ENCODE measurements around the gene CEP63. TPM values are rescaled to one million over a fixed set of nuclear protein-coding genes. Genes with fewer than 3 reads are reported as not detected.

The CEP63 gene
- total RNA-seq, 1 experiment from 2014 or later, result 19.1 TPM

DNA sequence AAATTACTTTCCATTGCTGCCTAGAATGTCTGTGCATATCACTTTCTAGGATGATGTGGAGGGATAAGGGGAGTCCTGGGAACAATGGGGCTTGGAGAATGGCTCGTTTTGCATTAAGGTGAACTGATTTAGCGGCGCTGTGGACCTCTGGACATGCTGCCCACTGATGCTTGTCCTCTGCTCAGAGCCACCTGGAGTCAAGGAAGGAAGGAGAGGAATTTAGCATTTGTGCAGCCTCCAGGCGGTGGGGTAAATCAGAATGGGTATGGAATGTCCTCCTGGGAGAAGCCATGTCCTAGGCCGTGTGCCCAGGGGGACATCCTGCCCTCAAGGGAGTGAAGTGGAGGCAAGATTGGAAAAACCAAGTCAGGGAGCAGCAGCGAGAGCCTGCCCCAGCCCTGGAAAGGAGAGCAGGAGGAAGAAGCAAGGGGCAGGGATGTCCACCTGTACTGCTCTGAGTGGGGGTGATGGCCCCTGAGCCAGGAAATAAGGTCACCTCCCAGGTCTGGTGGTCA lies 127.2 kb downstream of the CEP63 start:
- H3K79me2 ChIP-seq (ENCODE audit: insufficient read depth, low read length), result no peaks in the 10 kb centered on the region
- CTCF ChIA-PET, result no interaction called here
- H2AFZ ChIP-seq (ENCODE audit: low read depth, low read length, poor library complexity, severe bottlenecking), result no peak overlapping the region
- RAD21 ChIA-PET (ENCODE audit: low non-redundant PET in 1 of 2, low total read pairs in 2 of 2, uncharacterized antibody in 2 of 2, unreplicated experiment in 2 of 2), result no interaction called here
- H3K27ac ChIP-seq (ENCODE audit: low read depth, low read length), result no peak overlapping the region
- no TSS peak for BruUV-seq (replicated peaks)
- ATAC-seq (no peak), DNase-seq (ENCODE audit: low read depth, low spot score) (no peak)
- H4K20me1 ChIP-seq (ENCODE audit: insufficient read depth), result no peaks in the 10 kb centered on the region
- no peaks in the 10 kb centered on the region for H3K9me3 ChIP-seq (ENCODE audit: control insufficient read depth in 1 of 2, insufficient read depth in 1 of 2, low read depth in 1 of 2, low read length in 2 of 2)
- POLR2A ChIA-PET, result no interaction called here
- peaks cover 9% of the 10 kb centered on the region; the same call in 1 of the 2 replicates for H3K27me3 ChIP-seq (ENCODE audit: insufficient read depth, low read length)
- H3K9me2 ChIP-seq (ENCODE audit: insufficient read depth), result no peaks in the 10 kb centered on the region
- H3K9ac ChIP-seq (ENCODE audit: low read length), result no peak overlapping the region
- intact Hi-C loops (cut with micrococcal nuclease), result no loop called here
- no peak overlapping the region for H3K4me3 ChIP-seq (replicated peaks in 1 of 2; ENCODE audit: low read depth in 1 of 2, low read length in 2 of 2)
- no peak overlapping the region for H3K4me2 ChIP-seq (ENCODE audit: low read length)
- H3K4me1 ChIP-seq (ENCODE audit: control insufficient read depth in 1 of 2, insufficient read depth in 2 of 2, low read length in 2 of 2), result no peaks in the 10 kb centered on the region
- H3K36me3 ChIP-seq (ENCODE audit: control insufficient read depth in 1 of 2, insufficient read depth in 2 of 2, low read length in 2 of 2), result no peaks in the 10 kb centered on the region
- TF ChIP-seq RAD21 (IDR thresholded peaks at IDR 0.05; ENCODE audit: low read depth) (no peak), ZBTB33 (IDR thresholded peaks at IDR 0.05; ENCODE audit: extremely low read depth, insufficient replicate concordance, low read length) (no peak), MAX (IDR thresholded peaks at IDR 0.05) (no peak), SRF (IDR thresholded peaks at IDR 0.05; ENCODE audit: low read depth) (no peak)

DNA sequence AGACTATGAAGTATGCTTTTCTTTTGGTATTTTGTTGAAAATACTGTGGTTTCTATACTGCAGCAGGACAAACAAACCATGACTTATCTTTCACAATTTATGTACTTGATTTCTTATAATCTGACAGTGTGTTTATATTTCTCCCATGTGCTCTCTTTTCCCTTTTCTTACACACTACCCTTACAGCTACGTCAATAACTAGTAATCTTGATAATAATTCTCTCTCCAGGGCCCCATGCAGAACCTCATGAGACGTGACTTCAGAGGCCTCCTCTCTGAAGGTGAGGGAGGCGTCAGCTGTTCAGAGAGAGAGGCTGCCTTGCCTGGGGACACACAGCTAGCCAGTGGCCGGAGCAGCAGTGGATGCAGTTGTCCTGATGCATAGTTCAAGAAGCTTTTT lies 129.1 kb downstream of the CEP63 start:
- BruUV-seq (replicated peaks), result no TSS peak
- H3K9me3 ChIP-seq (ENCODE audit: control insufficient read depth in 1 of 2, insufficient read depth in 1 of 2, low read depth in 1 of 2, low read length in 2 of 2), result no peaks in the 10 kb centered on the region
- H4K20me1 ChIP-seq (ENCODE audit: insufficient read depth), result no peaks in the 10 kb centered on the region
- H3K27ac ChIP-seq (ENCODE audit: low read depth, low read length), result no peak overlapping the region
- peaks cover 5% of the 10 kb centered on the region; the same call in 1 of the 2 replicates for H3K27me3 ChIP-seq (ENCODE audit: insufficient read depth, low read length)
- intact Hi-C loops (cut with micrococcal nuclease), result no loop called here
- H3K4me2 ChIP-seq (ENCODE audit: low read length), result no peak overlapping the region
- ATAC-seq (no peak), DNase-seq (ENCODE audit: low read depth, low spot score) (no peak)
- H3K36me3 ChIP-seq (ENCODE audit: control insufficient read depth in 1 of 2, insufficient read depth in 2 of 2, low read length in 2 of 2), result no peaks in the 10 kb centered on the region
- H3K4me1 ChIP-seq (ENCODE audit: control insufficient read depth in 1 of 2, insufficient read depth in 2 of 2, low read length in 2 of 2), result no peaks in the 10 kb centered on the region
- H3K9ac ChIP-seq (ENCODE audit: low read length), result no peak overlapping the region
- POLR2A ChIA-PET, result no interaction called here
- TF ChIP-seq RAD21 (IDR thresholded peaks at IDR 0.05; ENCODE audit: low read depth) (no peak), JUND (IDR thresholded peaks at IDR 0.05) (no peak), ATF3 (IDR thresholded peaks at IDR 0.05) (no peak), POLR2AphosphoS5 (IDR thresholded peaks at IDR 0.05; ENCODE audit: low read depth, low read length) (no peak), EZH2phosphoT487 (IDR thresholded peaks at IDR 0.05; ENCODE audit: borderline replicate concordance) (no peak), TCF7L2 (IDR thresholded peaks at IDR 0.05; ENCODE audit: borderline replicate concordance, extremely low read depth, insufficient read depth, insufficient read length) (no peak)
- TF ChIP-seq, protein P1, sequence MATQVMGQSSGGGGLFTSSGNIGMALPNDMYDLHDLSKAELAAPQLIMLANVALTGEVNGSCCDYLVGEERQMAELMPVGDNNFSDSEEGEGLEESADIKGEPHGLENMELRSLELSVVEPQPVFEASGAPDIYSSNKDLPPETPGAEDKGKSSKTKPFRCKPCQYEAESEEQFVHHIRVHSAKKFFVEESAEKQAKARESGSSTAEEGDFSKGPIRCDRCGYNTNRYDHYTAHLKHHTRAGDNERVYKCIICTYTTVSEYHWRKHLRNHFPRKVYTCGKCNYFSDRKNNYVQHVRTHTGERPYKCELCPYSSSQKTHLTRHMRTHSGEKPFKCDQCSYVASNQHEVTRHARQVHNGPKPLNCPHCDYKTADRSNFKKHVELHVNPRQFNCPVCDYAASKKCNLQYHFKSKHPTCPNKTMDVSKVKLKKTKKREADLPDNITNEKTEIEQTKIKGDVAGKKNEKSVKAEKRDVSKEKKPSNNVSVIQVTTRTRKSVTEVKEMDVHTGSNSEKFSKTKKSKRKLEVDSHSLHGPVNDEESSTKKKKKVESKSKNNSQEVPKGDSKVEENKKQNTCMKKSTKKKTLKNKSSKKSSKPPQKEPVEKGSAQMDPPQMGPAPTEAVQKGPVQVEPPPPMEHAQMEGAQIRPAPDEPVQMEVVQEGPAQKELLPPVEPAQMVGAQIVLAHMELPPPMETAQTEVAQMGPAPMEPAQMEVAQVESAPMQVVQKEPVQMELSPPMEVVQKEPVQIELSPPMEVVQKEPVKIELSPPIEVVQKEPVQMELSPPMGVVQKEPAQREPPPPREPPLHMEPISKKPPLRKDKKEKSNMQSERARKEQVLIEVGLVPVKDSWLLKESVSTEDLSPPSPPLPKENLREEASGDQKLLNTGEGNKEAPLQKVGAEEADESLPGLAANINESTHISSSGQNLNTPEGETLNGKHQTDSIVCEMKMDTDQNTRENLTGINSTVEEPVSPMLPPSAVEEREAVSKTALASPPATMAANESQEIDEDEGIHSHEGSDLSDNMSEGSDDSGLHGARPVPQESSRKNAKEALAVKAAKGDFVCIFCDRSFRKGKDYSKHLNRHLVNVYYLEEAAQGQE (IDR thresholded peaks at IDR 0.05; ENCODE audit: low read depth), result no peak
- no peak overlapping the region for H3K4me3 ChIP-seq (replicated peaks in 1 of 2; ENCODE audit: low read depth in 1 of 2, low read length in 2 of 2)
- H3K9me2 ChIP-seq (ENCODE audit: insufficient read depth), result no peaks in the 10 kb centered on the region
- RAD21 ChIA-PET (ENCODE audit: low non-redundant PET in 1 of 2, low total read pairs in 2 of 2, uncharacterized antibody in 2 of 2, unreplicated experiment in 2 of 2), result no interaction called here
- H2AFZ ChIP-seq (ENCODE audit: low read depth, low read length, poor library complexity, severe bottlenecking), result no peak overlapping the region
- CTCF ChIA-PET, result no interaction called here
- H3K79me2 ChIP-seq (ENCODE audit: insufficient read depth, low read length), result no peaks in the 10 kb centered on the region

All from HCT116 (cell line).